Measurements from ENCODE around the gene CLNS1A.
"Not testable (repeated sequence)": the region's sequence is repeated elsewhere in the genome, so short reads cannot be mapped to it uniquely, and the experiment has no call there.

CLNS1A gene

GRCh38 chr11:77647654-77648305 is 10.2 kb upstream of the CLNS1A start:
- no peak overlapping the region for H3K27ac Mint-ChIP-seq
- H3K9me3 Mint-ChIP-seq: no peaks in the 10 kb centered on the region
- ATAC-seq (ENCODE audit: low read depth): no peak
- peaks cover 6% of the 10 kb centered on the region for H3K27me3 Mint-ChIP-seq
- H3K4me3 Mint-ChIP-seq: no peak overlapping the region
- H3K4me1 Mint-ChIP-seq: no peaks in the 10 kb centered on the region
- no peak for DNase-seq (ENCODE audit: low spot score in 2 of 2)
- H3K36me3 Mint-ChIP-seq: no peaks in the 10 kb centered on the region

GRCh38 chr11:77644887-77645286 is 7.3 kb upstream of the CLNS1A start:
- DNase-seq (ENCODE audit: low spot score in 2 of 2): no peak
- H3K27me3 Mint-ChIP-seq: peaks cover 4% of the 10 kb centered on the region
- H3K4me3 Mint-ChIP-seq: no peak overlapping the region
- H3K27ac Mint-ChIP-seq: no peak overlapping the region
- H3K36me3 Mint-ChIP-seq: no peaks in the 10 kb centered on the region
- H3K4me1 Mint-ChIP-seq: no peaks in the 10 kb centered on the region
- no peak for ATAC-seq (ENCODE audit: low read depth)
- no peaks in the 10 kb centered on the region for H3K9me3 Mint-ChIP-seq

- Mint-ChIP-seq H3K4me3 (no peak overlapping the region), H3K27me3 (peaks cover 3% of the 10 kb centered on the region), H3K36me3 (no peaks in the 10 kb centered on the region), H3K4me1 (peaks cover 4% of the 10 kb centered on the region), H3K9me3 (no peaks in the 10 kb centered on the region), H3K27ac (no peak overlapping the region)
- DNase-seq (ENCODE audit: low spot score in 2 of 2) (no peak), ATAC-seq (ENCODE audit: low read depth) (no peak)
Measured at GRCh38 chr11:77642228-77642627, 4.6 kb upstream of the CLNS1A start.

- H3K9me3 Mint-ChIP-seq: no peaks in the 10 kb centered on the region
- ATAC-seq (ENCODE audit: low read depth) (no peak), DNase-seq (ENCODE audit: low spot score in 2 of 2) (no peak)
- H3K27ac Mint-ChIP-seq: peak overlapping the region; percentile 93
- no peaks in the 10 kb centered on the region for H3K27me3 Mint-ChIP-seq
- peaks cover 3% of the 10 kb centered on the region for H3K36me3 Mint-ChIP-seq
- H3K4me1 Mint-ChIP-seq: peaks cover 20% of the 10 kb centered on the region
- H3K4me3 Mint-ChIP-seq: peak overlapping the region; percentile 96
Measured at GRCh38 chr11:77636731-77637344, 756 bp downstream of the CLNS1A start.

- DNase-seq (ENCODE audit: low spot score in 2 of 2); H3K27ac Mint-ChIP-seq; H3K9me3 Mint-ChIP-seq; H3K4me3 Mint-ChIP-seq; ATAC-seq (ENCODE audit: low read depth); H3K27me3 Mint-ChIP-seq; H3K36me3 Mint-ChIP-seq: not testable (repeated sequence)
- peaks cover 30% of the 10 kb centered on the region for H3K4me1 Mint-ChIP-seq
Measured at GRCh38 chr11:77633926-77634325, 3.7 kb downstream of the CLNS1A start.

- peaks cover 11% of the 10 kb centered on the region for H3K36me3 Mint-ChIP-seq
- no peaks in the 10 kb centered on the region for H3K9me3 Mint-ChIP-seq
- peak overlapping the region; percentile 48 for H3K27ac Mint-ChIP-seq
- H3K27me3 Mint-ChIP-seq: no peaks in the 10 kb centered on the region
- ATAC-seq (ENCODE audit: low read depth) (no peak), DNase-seq (ENCODE audit: low spot score in 2 of 2) (no peak)
- peak overlapping the region; percentile 36 for H3K4me3 Mint-ChIP-seq
- H3K4me1 Mint-ChIP-seq: peaks cover 12% of the 10 kb centered on the region
Measured at GRCh38 chr11:77630157-77630710, 7.4 kb downstream of the CLNS1A start.

GRCh38 chr11:77619576-77620198 is 17.9 kb downstream of the CLNS1A start:
- no peaks in the 10 kb centered on the region for H3K27me3 Mint-ChIP-seq
- no peaks in the 10 kb centered on the region for H3K9me3 Mint-ChIP-seq
- DNase-seq (ENCODE audit: low spot score in 2 of 2) (peak in 1 of 2 donors; percentile 53), ATAC-seq (ENCODE audit: low read depth) (no peak)
- no peak overlapping the region for H3K4me3 Mint-ChIP-seq
- H3K27ac Mint-ChIP-seq: no peak overlapping the region
- H3K36me3 Mint-ChIP-seq: peaks cover 20% of the 10 kb centered on the region
- no peaks in the 10 kb centered on the region for H3K4me1 Mint-ChIP-seq

- Mint-ChIP-seq H3K27ac (peak overlapping the region; percentile 28), H3K9me3 (no peaks in the 10 kb centered on the region), H3K27me3 (no peaks in the 10 kb centered on the region), H3K4me1 (no peaks in the 10 kb centered on the region), H3K4me3 (no peak overlapping the region), H3K36me3 (peaks cover 17% of the 10 kb centered on the region)
- DNase-seq (ENCODE audit: low spot score in 2 of 2) (no peak), ATAC-seq (ENCODE audit: low read depth) (no peak)
Measured at GRCh38 chr11:77617892-77618291, 19.7 kb downstream of the CLNS1A start.

- H3K36me3 Mint-ChIP-seq: peaks cover 14% of the 10 kb centered on the region
- H3K4me1 Mint-ChIP-seq: no peaks in the 10 kb centered on the region
- no peak for ATAC-seq (ENCODE audit: low read depth)
- no peaks in the 10 kb centered on the region for H3K27me3 Mint-ChIP-seq
- H3K9me3 Mint-ChIP-seq: no peaks in the 10 kb centered on the region
- H3K4me3 Mint-ChIP-seq: no peak overlapping the region
- DNase-seq (ENCODE audit: low spot score in 2 of 2): no peak
- no peak overlapping the region for H3K27ac Mint-ChIP-seq
Measured at GRCh38 chr11:77611921-77612320, 25.7 kb downstream of the CLNS1A start.

GRCh38 chr11:77609234-77609633 is 28.4 kb downstream of the CLNS1A start:
- Mint-ChIP-seq H3K4me1 (no peaks in the 10 kb centered on the region), H3K27me3 (no peaks in the 10 kb centered on the region), H3K4me3 (no peak overlapping the region), H3K9me3 (no peaks in the 10 kb centered on the region), H3K27ac (no peak overlapping the region), H3K36me3 (peaks cover 12% of the 10 kb centered on the region)
- DNase-seq (ENCODE audit: low spot score in 2 of 2): no peak
- ATAC-seq (ENCODE audit: low read depth): no peak

- H3K27ac Mint-ChIP-seq: no peak overlapping the region
- DNase-seq (ENCODE audit: low spot score in 2 of 2): no peak
- peaks cover 3% of the 10 kb centered on the region for H3K36me3 Mint-ChIP-seq
- H3K27me3 Mint-ChIP-seq: no peaks in the 10 kb centered on the region
- H3K4me1 Mint-ChIP-seq: no peaks in the 10 kb centered on the region
- no peak overlapping the region for H3K4me3 Mint-ChIP-seq
- ATAC-seq (ENCODE audit: low read depth): no peak
- H3K9me3 Mint-ChIP-seq: no peaks in the 10 kb centered on the region
Measured at GRCh38 chr11:77604281-77604680, 33.3 kb downstream of the CLNS1A start.

- Mint-ChIP-seq H3K36me3 (peaks cover 3% of the 10 kb centered on the region), H3K27ac (no peak overlapping the region), H3K9me3 (no peaks in the 10 kb centered on the region), H3K27me3 (no peaks in the 10 kb centered on the region), H3K4me1 (no peaks in the 10 kb centered on the region), H3K4me3 (no peak overlapping the region)
- DNase-seq (ENCODE audit: low spot score in 2 of 2) (no peak), ATAC-seq (ENCODE audit: low read depth) (no peak)
Measured at GRCh38 chr11:77602381-77603088, 35.1 kb downstream of the CLNS1A start.

- ATAC-seq (ENCODE audit: low read depth) (no peak), DNase-seq (ENCODE audit: low spot score in 2 of 2) (no peak)
- H3K27ac Mint-ChIP-seq: no peak overlapping the region
- no peaks in the 10 kb centered on the region for H3K9me3 Mint-ChIP-seq
- no peaks in the 10 kb centered on the region for H3K4me1 Mint-ChIP-seq
- H3K27me3 Mint-ChIP-seq: no peaks in the 10 kb centered on the region
- no peak overlapping the region for H3K4me3 Mint-ChIP-seq
- H3K36me3 Mint-ChIP-seq: no peaks in the 10 kb centered on the region
Measured at GRCh38 chr11:77598195-77598594, 39.4 kb downstream of the CLNS1A start.

GRCh38 chr11:77596626-77597025 is 41.0 kb downstream of the CLNS1A start:
- Mint-ChIP-seq H3K4me3 (no peak overlapping the region), H3K36me3 (no peaks in the 10 kb centered on the region), H3K27me3 (no peaks in the 10 kb centered on the region), H3K9me3 (no peaks in the 10 kb centered on the region), H3K4me1 (no peaks in the 10 kb centered on the region), H3K27ac (no peak overlapping the region)
- no peak for DNase-seq (ENCODE audit: low spot score in 2 of 2)
- no peak for ATAC-seq (ENCODE audit: low read depth)
